ENCODE measurements around the gene SCN1B. TPM values are rescaled to one million over a fixed set of nuclear protein-coding genes. Genes with fewer than 3 reads are reported as not detected.
A peak's percentile ranks its signal among the peaks of the same experiment; 100 is the strongest.

The SCN1B gene
- total and polyA plus RNA-seq, 10 of the 15 experiments (the other 5 are each of a cell fraction or from before 2014, with no cell fraction given): 0.04 to 0.54 (median 0.11) TPM; not detected in 3

- TF ChIP-seq ZBTB11 (CRISPR knock-in tag; IDR thresholded peaks at IDR 0.05) (no peak), JUNB (IDR thresholded peaks at IDR 0.05) (no peak), IRF5 (IDR thresholded peaks at IDR 0.05; ENCODE audit: borderline replicate concordance) (no peak), NR2C2 (IDR thresholded peaks at IDR 0.05; ENCODE audit: borderline replicate concordance, control insufficient read depth, insufficient read length, low read depth) (no peak), ATF7 (IDR thresholded peaks at IDR 0.05; ENCODE audit: low read depth) (no peak), TARDBP (IDR thresholded peaks at IDR 0.05; ENCODE audit: borderline replicate concordance) (no peak), YBX1 (IDR thresholded peaks at IDR 0.05) (no peak), POLR2AphosphoS2 (IDR thresholded peaks at IDR 0.05; ENCODE audit: low read depth, low read length) (no peak), NBN (IDR thresholded peaks at IDR 0.05) (no peak), ZBTB33 (IDR thresholded peaks at IDR 0.05) (no peak), ZNF592 (IDR thresholded peaks at IDR 0.05) (peak; percentile 44; the same call in 1 of the 2 replicates), E2F4 (IDR thresholded peaks at IDR 0.05; ENCODE audit: low read depth, low read length) (no peak), ZNF384 (IDR thresholded peaks at IDR 0.05; ENCODE audit: borderline replicate concordance, low read depth, low read length) (no peak), BCL11A (IDR thresholded peaks at IDR 0.05; ENCODE audit: low read depth, low read length) (no peak), RFX5 (IDR thresholded peaks at IDR 0.05; ENCODE audit: low read depth, low read length) (no peak), MLLT1 (IDR thresholded peaks at IDR 0.05) (no peak)
Measured at GRCh38 chr19:35013041-35013819, 17.0 kb upstream of the SCN1B start (continued).
